EH (cell line): ENCODE data around the gene SYTL3.
"Not testable (repeated sequence)": the region's sequence is repeated elsewhere in the genome, so short reads cannot be mapped to it uniquely, and the experiment has no call there.

Experiments
- DNase-seq: peaks from one replicate; pipeline ENCODE4 v3.0.0-alpha.2; 2015; ENCODE audit warnings: low read depth

The SYTL3 gene

GRCh38 chr6:158640519-158640918 lies 9.3 kb upstream of the SYTL3 start:
- no peak for DNase-seq

- peak; percentile 66 for DNase-seq
Observed at GRCh38 chr6:158642097-158642601, 7.7 kb upstream of the SYTL3 start.

GRCh38 chr6:158643836-158644230 lies 6.0 kb upstream of the SYTL3 start:
- peak; percentile 19 for DNase-seq

GRCh38 chr6:158644231-158645063 lies 5.4 kb upstream of the SYTL3 start, which contains the start of gene DYNLT1:
DYNLT1 (minus strand) TSS chr6:158644743; CDS start chr6:158644708, 35 bp downstream.
- peak; percentile 90 for DNase-seq

- no peak for DNase-seq
Observed at GRCh38 chr6:158645064-158646022, 4.5 kb upstream of the SYTL3 start.

- peak; percentile 16 for DNase-seq
Observed at GRCh38 chr6:158646023-158646910, 3.6 kb upstream of the SYTL3 start.

GRCh38 chr6:158647501-158647900 lies 2.4 kb upstream of the SYTL3 start:
- DNase-seq, result peak; percentile 75

GRCh38 chr6:158648682-158649131 lies 1.1 kb upstream of the SYTL3 start:
- DNase-seq, result peak; percentile 96

GRCh38 chr6:158651981-158652737 lies 2.3 kb downstream of the SYTL3 start:
- DNase-seq, result not testable (repeated sequence)

GRCh38 chr6:158653577-158654354 lies 3.9 kb downstream of the SYTL3 start:
- no peak for DNase-seq

GRCh38 chr6:158654498-158654897 lies 4.6 kb downstream of the SYTL3 start:
- DNase-seq, result peak; percentile 96

GRCh38 chr6:158654960-158655489 lies 5.2 kb downstream of the SYTL3 start:
- DNase-seq, result peak; percentile 91

- peak; percentile 14 for DNase-seq
Observed at GRCh38 chr6:158655569-158656450, 6.0 kb downstream of the SYTL3 start.

- peak; percentile 79 for DNase-seq
Observed at GRCh38 chr6:158656986-158657385, 7.1 kb downstream of the SYTL3 start.

GRCh38 chr6:158660333-158660754 lies 10.5 kb downstream of the SYTL3 start:
- no peak for DNase-seq

GRCh38 chr6:158661156-158661685 lies 11.4 kb downstream of the SYTL3 start:
- no peak for DNase-seq

GRCh38 chr6:158662607-158662953 lies 12.7 kb downstream of the SYTL3 start:
- DNase-seq, result no peak

GRCh38 chr6:158662954-158663624 lies 13.2 kb downstream of the SYTL3 start:
- peak; percentile 37 for DNase-seq
